ENCODE data around the gene PLPP6.

PLPP6 gene

GRCh38 chr9:4714266-4715016 lies 52.3 kb downstream of the PLPP6 start:
- DNase-seq (ENCODE audit: low read depth): no peak
- no peak overlapping the region for H3K4me3 ChIP-seq (ENCODE audit: low read depth, low read length)
- TF ChIP-seq, protein P1, sequence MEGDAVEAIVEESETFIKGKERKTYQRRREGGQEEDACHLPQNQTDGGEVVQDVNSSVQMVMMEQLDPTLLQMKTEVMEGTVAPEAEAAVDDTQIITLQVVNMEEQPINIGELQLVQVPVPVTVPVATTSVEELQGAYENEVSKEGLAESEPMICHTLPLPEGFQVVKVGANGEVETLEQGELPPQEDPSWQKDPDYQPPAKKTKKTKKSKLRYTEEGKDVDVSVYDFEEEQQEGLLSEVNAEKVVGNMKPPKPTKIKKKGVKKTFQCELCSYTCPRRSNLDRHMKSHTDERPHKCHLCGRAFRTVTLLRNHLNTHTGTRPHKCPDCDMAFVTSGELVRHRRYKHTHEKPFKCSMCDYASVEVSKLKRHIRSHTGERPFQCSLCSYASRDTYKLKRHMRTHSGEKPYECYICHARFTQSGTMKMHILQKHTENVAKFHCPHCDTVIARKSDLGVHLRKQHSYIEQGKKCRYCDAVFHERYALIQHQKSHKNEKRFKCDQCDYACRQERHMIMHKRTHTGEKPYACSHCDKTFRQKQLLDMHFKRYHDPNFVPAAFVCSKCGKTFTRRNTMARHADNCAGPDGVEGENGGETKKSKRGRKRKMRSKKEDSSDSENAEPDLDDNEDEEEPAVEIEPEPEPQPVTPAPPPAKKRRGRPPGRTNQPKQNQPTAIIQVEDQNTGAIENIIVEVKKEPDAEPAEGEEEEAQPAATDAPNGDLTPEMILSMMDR (IDR thresholded peaks at IDR 0.05; ENCODE audit: insufficient read depth, low read depth, low read length, missing control alignments): no peak
